GM12875 (cell line): ENCODE data around the gene SFXN5.

Experiments used
- H3K4me3 ChIP-seq: one replicate; pipeline ENCODE4 v1.5.1; 2011; ENCODE audit warnings: low read depth, low read length, control low read depth
- CTCF ChIP-seq: IDR thresholded peaks from 2 replicates; pipeline ENCODE4 v1.5.1; 2011; ENCODE audit warnings: low read depth, mild to moderate bottlenecking, control low read depth, inconsistent platforms, low read length, moderate library complexity, borderline replicate concordance; ENCODE audit not compliant: insufficient read depth

Gene SFXN5

GRCh38 chr2:73032702-73033097 is 38.8 kb downstream of the SFXN5 start:
- no peak overlapping the region for H3K4me3 ChIP-seq
- TF ChIP-seq CTCF: no peak

GRCh38 chr2:73031725-73032701 is 39.5 kb downstream of the SFXN5 start:
- H3K4me3 ChIP-seq: no peak overlapping the region
- no peak for TF ChIP-seq CTCF

- no peak for TF ChIP-seq CTCF
- H3K4me3 ChIP-seq: no peak overlapping the region
These were observed 40.3 kb downstream of the SFXN5 start for GRCh38 chr2:73031095-73031678.

- H3K4me3 ChIP-seq: no peak overlapping the region
- no peak for TF ChIP-seq CTCF
These were observed 42.7 kb downstream of the SFXN5 start for GRCh38 chr2:73028841-73029240.

GRCh38 chr2:73027340-73027739 is 44.2 kb downstream of the SFXN5 start:
- no peak for TF ChIP-seq CTCF
- H3K4me3 ChIP-seq: no peak overlapping the region

GRCh38 chr2:73023497-73023896 is 48.0 kb downstream of the SFXN5 start:
- H3K4me3 ChIP-seq: no peak overlapping the region
- no peak for TF ChIP-seq CTCF
